AML-193 (cell line): Measurements from ENCODE around the gene CSTPP1.

Experiments used
- DNase-seq, 2 experiments: peaks; one replicate each; lab custom pipeline; 2025; lab: John Stamatoyannopoulos, UW

The CSTPP1 gene

GRCh38 chr11:46936138-46937110 is at the start of gene CSTPP1:
Gene CSTPP1 (plus strand): TSS chr11:46936761. CDS start chr11:46936806, 45 bp downstream.
- peak; percentile 69 to 73 for DNase-seq

GRCh38 chr11:46888636-46889035 is 47.9 kb upstream of the CSTPP1 start:
- no peak for DNase-seq

- DNase-seq, result no peak
These were observed 47.3 kb upstream of the CSTPP1 start for GRCh38 chr11:46889251-46889650.

- DNase-seq, result peak; percentile 74 to 81
These were observed 46.7 kb upstream of the CSTPP1 start for GRCh38 chr11:46889689-46890475.

- no peak for DNase-seq
These were observed 45.9 kb upstream of the CSTPP1 start for GRCh38 chr11:46890665-46891064.

- DNase-seq, result no peak
These were observed 44.5 kb upstream of the CSTPP1 start for GRCh38 chr11:46892109-46892508.

- DNase-seq, result no peak
These were observed 43.7 kb upstream of the CSTPP1 start for GRCh38 chr11:46892838-46893237.

GRCh38 chr11:46894506-46894905 is 42.1 kb upstream of the CSTPP1 start:
- DNase-seq, result no peak

- DNase-seq, result no peak
These were observed 41.6 kb upstream of the CSTPP1 start for GRCh38 chr11:46894961-46895360.

- DNase-seq, result no peak
These were observed 40.7 kb upstream of the CSTPP1 start for GRCh38 chr11:46895821-46896220.

GRCh38 chr11:46896719-46897406 is 39.7 kb upstream of the CSTPP1 start:
- DNase-seq, result peak; percentile 63 to 69

GRCh38 chr11:46898396-46899095 is 38.0 kb upstream of the CSTPP1 start:
- DNase-seq, result no peak

- DNase-seq, result no peak
These were observed 37.0 kb upstream of the CSTPP1 start for GRCh38 chr11:46899501-46900025.

GRCh38 chr11:46900091-46900746 is 36.3 kb upstream of the CSTPP1 start:
- no peak for DNase-seq

- DNase-seq, result peak in 1 of 2 experiments; percentile 32
These were observed 35.4 kb upstream of the CSTPP1 start for GRCh38 chr11:46901156-46901555.

- no peak for DNase-seq
These were observed 33.9 kb upstream of the CSTPP1 start for GRCh38 chr11:46902694-46903093.

GRCh38 chr11:46903846-46904245 is 32.7 kb upstream of the CSTPP1 start:
- DNase-seq, result no peak

GRCh38 chr11:46905806-46906205 is 30.8 kb upstream of the CSTPP1 start:
- no peak for DNase-seq

GRCh38 chr11:46906609-46907041 is 29.9 kb upstream of the CSTPP1 start:
- no peak for DNase-seq

GRCh38 chr11:46907606-46908005 is 29.0 kb upstream of the CSTPP1 start:
- no peak for DNase-seq
